Measurements from ENCODE around the gene AKR7A2. TPM values are rescaled to one million over a fixed set of nuclear protein-coding genes. Genes with fewer than 3 reads are reported as not detected.

Gene AKR7A2
- total and polyA plus RNA-seq, 2 donors (not counting 1 experiment from before 2014, with no cell fraction given) = 31.3 to 63.6 TPM

DNA sequence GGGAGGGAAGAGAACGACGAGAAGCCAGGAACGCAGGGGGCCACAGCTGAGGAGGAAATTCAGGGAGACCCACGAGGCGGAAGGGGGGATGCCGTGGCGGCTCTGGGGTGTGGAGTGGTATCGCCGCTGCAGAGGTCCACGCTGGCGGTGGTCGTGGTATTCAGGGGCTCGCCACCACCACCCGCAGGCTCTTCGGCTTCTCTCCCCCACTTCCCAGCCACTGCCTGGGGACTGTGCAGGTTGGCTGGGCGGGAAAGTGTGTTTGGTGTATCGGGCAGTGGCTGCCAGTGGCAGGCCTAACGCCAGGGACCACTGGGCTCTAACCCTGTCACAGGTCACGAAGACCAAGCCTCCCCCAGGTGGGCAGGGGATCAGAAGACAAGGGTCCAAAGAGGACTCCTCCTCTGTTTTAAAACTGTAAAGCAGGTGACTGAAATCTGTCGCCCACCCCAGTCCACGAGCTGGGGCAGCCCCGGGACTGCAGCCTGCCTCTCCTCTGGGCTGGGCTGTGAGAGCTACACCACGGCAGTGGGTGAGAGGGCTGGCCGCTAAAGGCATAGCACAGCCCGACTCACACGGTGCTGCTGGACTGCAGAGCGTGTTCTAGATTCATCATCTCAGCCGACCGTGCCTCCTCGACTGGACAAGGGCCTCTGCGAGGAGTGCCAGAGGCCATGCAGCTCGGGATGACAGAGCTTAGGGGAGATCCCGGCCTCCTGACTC, 31.1 kb upstream of the AKR7A2 start:
- no peak overlapping the region for H3K4me2 ChIP-seq (ENCODE audit: extremely low read depth, insufficient read depth, low read length)
- no peak overlapping the region for H3K9ac ChIP-seq (ENCODE audit: insufficient read depth, low read length)
- no peaks in the 10 kb centered on the region for H4K20me1 ChIP-seq (ENCODE audit: control insufficient read depth, extremely low read depth, insufficient read depth, low read length)
- H3K4me3 ChIP-seq (replicated peaks in 1 of 4; ENCODE audit: control extremely low read depth in 1 of 4, insufficient read depth in 1 of 4, low read depth in 3 of 4, low read length in 4 of 4) = no peak overlapping the region
- TF ChIP-seq, protein P1, sequence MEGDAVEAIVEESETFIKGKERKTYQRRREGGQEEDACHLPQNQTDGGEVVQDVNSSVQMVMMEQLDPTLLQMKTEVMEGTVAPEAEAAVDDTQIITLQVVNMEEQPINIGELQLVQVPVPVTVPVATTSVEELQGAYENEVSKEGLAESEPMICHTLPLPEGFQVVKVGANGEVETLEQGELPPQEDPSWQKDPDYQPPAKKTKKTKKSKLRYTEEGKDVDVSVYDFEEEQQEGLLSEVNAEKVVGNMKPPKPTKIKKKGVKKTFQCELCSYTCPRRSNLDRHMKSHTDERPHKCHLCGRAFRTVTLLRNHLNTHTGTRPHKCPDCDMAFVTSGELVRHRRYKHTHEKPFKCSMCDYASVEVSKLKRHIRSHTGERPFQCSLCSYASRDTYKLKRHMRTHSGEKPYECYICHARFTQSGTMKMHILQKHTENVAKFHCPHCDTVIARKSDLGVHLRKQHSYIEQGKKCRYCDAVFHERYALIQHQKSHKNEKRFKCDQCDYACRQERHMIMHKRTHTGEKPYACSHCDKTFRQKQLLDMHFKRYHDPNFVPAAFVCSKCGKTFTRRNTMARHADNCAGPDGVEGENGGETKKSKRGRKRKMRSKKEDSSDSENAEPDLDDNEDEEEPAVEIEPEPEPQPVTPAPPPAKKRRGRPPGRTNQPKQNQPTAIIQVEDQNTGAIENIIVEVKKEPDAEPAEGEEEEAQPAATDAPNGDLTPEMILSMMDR (conservative IDR thresholded peaks at IDR 0.05 in 1 of 2, IDR thresholded peaks at IDR 0.05 in 1 of 2; ENCODE audit: low read depth in 1 of 2, low read length in 2 of 2) = no peak
- no peak for TF ChIP-seq EZH2 (IDR thresholded peaks at IDR 0.05; ENCODE audit: low read length, missing control alignments)
- no peak overlapping the region for H2AFZ ChIP-seq (ENCODE audit: low read length)
- H3K36me3 ChIP-seq (ENCODE audit: control insufficient read depth, insufficient read depth, low read length) = peaks cover 33% of the 10 kb centered on the region
- H3K27ac ChIP-seq (ENCODE audit: insufficient read depth, low read length) = no peak overlapping the region
- no peaks in the 10 kb centered on the region for H3K79me2 ChIP-seq (ENCODE audit: control insufficient read depth, insufficient read depth, low read length)
- no peak for DNase-seq (ENCODE audit: low read depth in 2 of 2)
- no peaks in the 10 kb centered on the region for H3K9me3 ChIP-seq (ENCODE audit: control insufficient read depth, insufficient read depth, low read depth, low read length)
- peaks cover 10% of the 10 kb centered on the region for H3K4me1 ChIP-seq (ENCODE audit: control insufficient read depth, extremely low read depth, insufficient read depth, low read length)
- no peaks in the 10 kb centered on the region for H3K27me3 ChIP-seq (ENCODE audit: control insufficient read depth, insufficient read depth, low read length)

DNA sequence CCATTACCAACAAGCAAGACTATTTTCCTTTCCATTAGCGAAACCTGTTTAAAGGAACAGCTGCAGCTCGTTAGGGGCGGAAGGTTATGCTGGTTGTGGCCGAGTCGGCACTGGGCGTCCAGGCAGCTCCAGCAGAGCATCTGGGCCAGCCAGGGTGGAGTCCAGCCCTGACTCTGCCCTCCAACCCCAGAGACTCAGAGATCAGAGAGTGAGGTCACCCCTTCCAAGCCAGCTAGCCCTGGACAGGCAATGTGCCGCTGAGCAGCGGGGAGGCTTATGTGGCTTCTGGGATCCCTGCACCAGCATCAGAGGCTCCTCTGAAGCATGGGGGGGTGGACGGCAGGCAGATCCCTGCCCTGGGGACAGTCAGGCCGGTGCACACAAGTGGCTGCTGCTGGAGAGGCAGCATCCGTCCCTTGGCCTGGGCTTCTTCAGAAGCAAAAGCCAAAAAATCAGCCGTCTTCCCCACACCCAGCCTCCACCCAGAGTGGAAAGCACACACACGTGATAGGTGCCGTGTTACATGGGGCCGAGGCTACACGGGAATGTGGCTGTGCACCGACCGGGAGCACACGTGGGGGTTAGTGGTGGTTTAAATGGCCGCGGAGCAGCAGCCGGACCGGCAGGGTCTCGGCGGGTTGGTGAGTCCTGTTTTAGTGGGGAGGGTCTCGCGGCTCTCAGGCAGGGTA, 30.3 kb upstream of the AKR7A2 start:
- Histone ChIP-seq H3K36me3 (ENCODE audit: control insufficient read depth, insufficient read depth, low read length) (peaks cover 36% of the 10 kb centered on the region), H3K27ac (ENCODE audit: insufficient read depth, low read length) (peak overlapping the region; percentile 29), H3K27me3 (ENCODE audit: control insufficient read depth, insufficient read depth, low read length) (no peaks in the 10 kb centered on the region), H3K9ac (ENCODE audit: insufficient read depth, low read length) (peak overlapping the region; percentile 13), H3K4me1 (ENCODE audit: control insufficient read depth, extremely low read depth, insufficient read depth, low read length) (peaks cover 10% of the 10 kb centered on the region), H2AFZ (ENCODE audit: low read length) (no peak overlapping the region), H3K9me3 (ENCODE audit: control insufficient read depth, insufficient read depth, low read depth, low read length) (no peaks in the 10 kb centered on the region), H3K4me2 (ENCODE audit: extremely low read depth, insufficient read depth, low read length) (peak overlapping the region; percentile 13), H3K4me3 (replicated peaks in 1 of 4; ENCODE audit: control extremely low read depth in 1 of 4, insufficient read depth in 1 of 4, low read depth in 3 of 4, low read length in 4 of 4) (no peak overlapping the region), H4K20me1 (ENCODE audit: control insufficient read depth, extremely low read depth, insufficient read depth, low read length) (no peaks in the 10 kb centered on the region), H3K79me2 (ENCODE audit: control insufficient read depth, insufficient read depth, low read length) (no peaks in the 10 kb centered on the region)
- TF ChIP-seq, protein P1 (conservative IDR thresholded peaks at IDR 0.05 in 1 of 2, IDR thresholded peaks at IDR 0.05 in 1 of 2; ENCODE audit: low read depth in 1 of 2, low read length in 2 of 2) = no peak
- no peak for TF ChIP-seq EZH2 (IDR thresholded peaks at IDR 0.05; ENCODE audit: low read length, missing control alignments)
- DNase-seq (ENCODE audit: low read depth in 2 of 2) = peak in 1 of 2 donors; percentile 34

DNA sequence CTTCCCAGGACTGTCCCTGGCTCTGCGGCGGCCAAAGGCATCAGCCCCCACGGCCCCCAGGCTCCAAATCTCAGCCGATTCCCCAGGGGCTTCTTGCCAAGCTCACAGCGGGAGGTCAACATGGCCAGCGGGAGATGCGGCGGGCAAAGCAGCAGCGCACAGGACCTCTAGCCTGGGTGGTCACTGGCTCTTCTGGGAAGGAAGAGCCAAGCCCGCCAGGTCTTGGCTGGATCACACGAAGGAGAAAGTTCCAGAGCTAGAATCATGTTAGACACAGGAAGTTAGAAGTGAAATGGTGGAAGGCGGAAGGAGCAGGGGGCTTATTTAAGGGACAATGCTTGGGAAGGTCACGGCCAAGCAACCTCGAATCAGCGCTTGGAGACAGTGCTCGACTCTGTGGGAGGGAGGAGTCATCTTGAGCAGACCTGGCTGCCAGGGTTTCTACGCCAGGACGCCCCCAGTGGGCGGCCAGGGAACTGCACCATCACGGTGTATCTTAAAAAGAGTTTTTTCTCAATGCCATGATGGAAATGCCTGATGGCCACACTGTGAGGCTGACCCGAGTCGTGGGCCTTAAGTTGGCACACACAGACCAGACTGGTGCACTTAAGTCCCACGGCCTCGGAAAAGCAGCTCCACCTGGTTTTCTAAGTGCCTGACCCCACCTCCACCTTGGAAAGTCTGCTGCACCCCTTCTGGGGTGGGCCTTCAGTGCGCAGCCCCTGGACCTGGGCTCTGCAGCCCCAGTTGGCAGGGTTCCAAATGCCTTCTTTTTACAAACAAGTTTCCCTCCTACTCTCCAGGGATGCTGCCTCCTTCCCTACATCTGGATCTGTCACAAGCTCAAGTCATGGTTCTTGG, 29.5 kb upstream of the AKR7A2 start:
- Histone ChIP-seq H3K9me3 (ENCODE audit: control insufficient read depth, insufficient read depth, low read depth, low read length) (no peaks in the 10 kb centered on the region), H3K79me2 (ENCODE audit: control insufficient read depth, insufficient read depth, low read length) (no peaks in the 10 kb centered on the region), H3K27ac (ENCODE audit: insufficient read depth, low read length) (peak overlapping the region; percentile 29), H3K9ac (ENCODE audit: insufficient read depth, low read length) (no peak overlapping the region), H2AFZ (ENCODE audit: low read length) (no peak overlapping the region), H3K4me3 (replicated peaks in 1 of 4; ENCODE audit: control extremely low read depth in 1 of 4, insufficient read depth in 1 of 4, low read depth in 3 of 4, low read length in 4 of 4) (no peak overlapping the region), H3K4me2 (ENCODE audit: extremely low read depth, insufficient read depth, low read length) (peak overlapping the region; percentile 13), H3K36me3 (ENCODE audit: control insufficient read depth, insufficient read depth, low read length) (peaks cover 36% of the 10 kb centered on the region), H3K27me3 (ENCODE audit: control insufficient read depth, insufficient read depth, low read length) (no peaks in the 10 kb centered on the region), H3K4me1 (ENCODE audit: control insufficient read depth, extremely low read depth, insufficient read depth, low read length) (peaks cover 10% of the 10 kb centered on the region), H4K20me1 (ENCODE audit: control insufficient read depth, extremely low read depth, insufficient read depth, low read length) (no peaks in the 10 kb centered on the region)
- TF ChIP-seq, protein P1 (conservative IDR thresholded peaks at IDR 0.05 in 1 of 2, IDR thresholded peaks at IDR 0.05 in 1 of 2; ENCODE audit: low read depth in 1 of 2, low read length in 2 of 2) = peak; percentile 84 to 94
- TF ChIP-seq EZH2 (IDR thresholded peaks at IDR 0.05; ENCODE audit: low read length, missing control alignments) = no peak
- DNase-seq (ENCODE audit: low read depth in 2 of 2) = peak; percentile 51 to 72

All from fibroblast of lung (primary cell).